ENCODE measurements around the gene MCC.

DNA sequence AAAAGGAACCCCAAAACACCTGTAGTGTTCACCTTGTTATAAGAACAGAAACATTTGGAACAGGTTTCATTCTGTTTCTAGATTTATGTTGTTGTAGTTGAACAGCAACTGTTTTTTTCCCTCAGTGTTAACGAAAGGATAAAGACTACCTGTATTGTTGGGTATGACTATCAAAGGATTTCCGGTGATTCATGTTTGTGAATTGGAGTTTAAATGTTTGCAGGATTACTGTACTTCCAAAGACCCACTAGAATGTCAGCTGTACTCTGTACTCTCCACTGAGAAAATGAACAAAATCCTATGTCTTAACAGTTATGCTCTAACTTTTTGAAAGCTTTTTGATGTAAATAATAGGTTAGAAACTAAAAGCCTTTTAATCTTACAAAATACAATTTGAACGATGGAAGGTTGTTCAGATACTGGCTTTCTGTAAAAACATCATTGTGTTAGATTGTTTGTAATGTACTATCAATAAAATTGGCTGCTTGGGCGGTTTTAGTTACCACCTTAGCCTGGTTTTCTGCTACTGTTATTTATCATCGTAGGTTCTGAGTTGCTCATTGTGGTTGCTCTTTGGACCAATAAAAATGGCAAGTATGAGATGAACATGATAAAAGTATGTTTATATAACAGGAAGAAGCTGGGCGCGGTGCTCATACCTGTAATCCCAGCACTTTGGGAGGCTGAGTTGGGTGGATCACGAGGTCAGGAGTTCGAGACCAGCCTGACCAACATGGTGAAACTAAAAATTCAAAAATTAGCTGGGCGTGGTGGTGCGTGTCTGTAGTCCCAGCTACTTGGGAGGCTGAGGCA, 467.6 kb downstream of the MCC start:
- no peak for TF ChIP-seq CSDC2 (CRISPR knock-in tag; IDR thresholded peaks at IDR 0.05)
- TF ChIP-seq RARB (CRISPR knock-in tag; IDR thresholded peaks at IDR 0.05) = no peak
- TF ChIP-seq, protein P1, sequence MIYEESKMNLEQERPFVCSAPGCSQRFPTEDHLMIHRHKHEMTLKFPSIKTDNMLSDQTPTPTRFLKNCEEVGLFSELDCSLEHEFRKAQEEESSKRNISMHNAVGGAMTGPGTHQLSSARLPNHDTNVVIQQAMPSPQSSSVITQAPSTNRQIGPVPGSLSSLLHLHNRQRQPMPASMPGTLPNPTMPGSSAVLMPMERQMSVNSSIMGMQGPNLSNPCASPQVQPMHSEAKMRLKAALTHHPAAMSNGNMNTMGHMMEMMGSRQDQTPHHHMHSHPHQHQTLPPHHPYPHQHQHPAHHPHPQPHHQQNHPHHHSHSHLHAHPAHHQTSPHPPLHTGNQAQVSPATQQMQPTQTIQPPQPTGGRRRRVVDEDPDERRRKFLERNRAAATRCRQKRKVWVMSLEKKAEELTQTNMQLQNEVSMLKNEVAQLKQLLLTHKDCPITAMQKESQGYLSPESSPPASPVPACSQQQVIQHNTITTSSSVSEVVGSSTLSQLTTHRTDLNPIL (CRISPR knock-in tag; IDR thresholded peaks at IDR 0.05; ENCODE audit: low read depth) = no peak
- TF ChIP-seq ISL1 (CRISPR knock-in tag; IDR thresholded peaks at IDR 0.05) = no peak
